DMS153 (cell line): ENCODE measurements around the gene EPHB1.
A peak's percentile ranks its signal among the peaks of the same experiment; 100 is the strongest.
"Not testable (repeated sequence)": the region's sequence is repeated elsewhere in the genome, so short reads cannot be mapped to it uniquely, and the experiment has no call there.

Experiments used
- DNase-seq: peaks from one replicate; lab custom pipeline; 2025; lab: John Stamatoyannopoulos, UW

EPHB1 gene

GRCh38 chr3:135005616-135006015, 210.6 kb downstream of the EPHB1 start:
- not testable (repeated sequence) for DNase-seq

DNA sequence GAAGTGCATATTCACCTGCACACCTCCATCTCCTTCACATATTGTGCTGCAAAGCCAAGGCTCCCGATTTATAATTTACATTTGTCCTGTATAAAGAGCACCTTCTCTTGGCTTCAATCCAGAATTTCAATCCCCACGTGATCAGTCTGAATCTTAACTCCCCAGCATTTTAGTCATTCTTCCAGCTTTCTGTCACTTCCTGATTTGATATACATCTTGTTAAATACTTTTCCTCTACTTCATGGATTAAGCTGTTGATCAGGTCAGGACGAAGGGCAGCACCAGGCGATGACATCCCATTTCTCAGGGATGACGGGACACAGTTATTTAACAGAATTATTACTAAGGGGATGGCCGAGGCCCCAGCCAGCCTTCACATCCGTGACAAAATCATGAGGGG, 212.5 kb downstream of the EPHB1 start:
- no peak for DNase-seq

DNA sequence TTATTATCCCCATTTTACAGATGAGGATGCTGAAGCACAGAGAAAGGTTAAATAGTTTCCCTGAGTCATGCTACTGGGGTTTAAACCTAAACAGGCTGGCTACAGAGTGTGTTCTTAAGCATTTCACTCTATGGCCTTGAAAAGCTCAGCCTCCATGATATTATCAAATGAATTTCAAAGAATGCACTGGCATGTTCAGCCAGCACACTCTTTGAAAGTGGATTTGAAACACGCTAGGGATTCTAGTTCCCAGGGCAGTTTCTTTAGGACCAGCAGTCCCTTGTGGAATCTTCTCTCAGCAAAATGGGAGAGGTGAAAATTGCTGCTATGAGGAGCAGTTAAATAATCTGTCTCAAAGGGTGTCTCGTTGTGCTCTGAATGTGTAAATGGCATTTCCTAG, 213.3 kb downstream of the EPHB1 start:
- no peak for DNase-seq

DNA sequence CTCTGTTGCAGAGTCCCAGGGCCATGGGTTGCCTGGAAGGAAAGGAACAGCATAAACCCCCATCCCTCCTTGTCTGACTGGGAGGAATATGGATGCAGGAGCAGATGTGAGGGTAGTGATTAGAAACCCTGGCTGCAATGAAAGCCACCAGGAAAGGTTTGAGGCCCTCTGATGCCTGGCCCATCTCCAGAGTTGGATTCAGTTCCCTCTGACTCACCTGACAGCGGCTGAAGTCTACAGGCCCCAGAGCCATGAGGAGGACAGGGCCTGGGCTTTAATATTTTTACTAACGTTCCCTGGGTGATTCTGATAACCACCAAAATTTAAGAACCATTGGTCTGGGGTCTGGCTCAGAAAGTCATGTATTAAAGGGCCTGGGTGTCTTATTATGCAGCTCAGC, 214.0 kb downstream of the EPHB1 start:
- DNase-seq, result no peak

DNA sequence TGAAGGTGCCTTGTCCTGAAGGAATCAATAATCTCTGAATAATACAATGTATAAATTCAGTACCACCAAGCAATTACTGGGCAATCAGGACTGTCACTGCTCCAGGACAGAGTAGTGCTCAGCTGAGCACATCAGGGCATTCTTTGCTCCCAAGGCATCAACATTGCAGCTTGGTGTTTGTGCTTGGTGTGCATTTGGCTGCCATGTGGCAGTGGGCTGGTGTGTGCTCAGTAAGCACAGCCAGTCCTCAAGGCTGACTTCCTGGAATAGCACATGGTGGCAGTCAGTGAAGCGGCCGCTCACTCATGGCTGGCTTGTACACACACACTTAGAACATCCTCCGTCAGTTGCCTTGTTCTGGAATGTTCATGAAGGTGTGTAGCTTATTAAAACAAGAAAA, 217.0 kb downstream of the EPHB1 start:
- peak; percentile 9 for DNase-seq

GRCh38 chr3:135013206-135013605, 218.1 kb downstream of the EPHB1 start:
- no peak for DNase-seq

DNA sequence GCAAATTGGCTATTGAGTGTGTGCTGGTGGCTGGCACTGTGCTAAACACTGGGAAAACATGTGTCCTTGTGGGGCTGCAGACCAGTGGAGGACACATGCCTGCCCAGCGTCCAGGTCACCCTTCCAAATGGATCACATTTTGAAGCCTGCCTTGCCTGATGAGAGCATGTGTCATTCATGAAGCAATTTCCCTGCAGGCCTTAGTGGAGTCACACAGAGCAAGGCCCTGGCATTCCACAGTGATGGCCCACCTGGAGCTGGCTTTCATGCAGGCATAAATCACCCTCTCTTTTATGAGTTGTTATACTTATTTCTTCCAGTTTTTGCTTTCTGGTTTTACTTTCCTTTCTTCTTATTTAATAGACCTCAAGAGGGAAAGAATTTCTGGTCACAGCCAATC, 219.5 kb downstream of the EPHB1 start:
- DNase-seq, result no peak

GRCh38 chr3:135017003-135017893, 222.2 kb downstream of the EPHB1 start:
- DNase-seq, result peak; percentile 84

- DNase-seq, result no peak
These were observed 223.3 kb downstream of the EPHB1 start for GRCh38 chr3:135018149-135018923.

GRCh38 chr3:135020181-135020580, 225.1 kb downstream of the EPHB1 start:
- no peak for DNase-seq

GRCh38 chr3:135023996-135024658, 229.1 kb downstream of the EPHB1 start:
- no peak for DNase-seq

- DNase-seq, result not testable (repeated sequence)
These were observed 235.9 kb downstream of the EPHB1 start for GRCh38 chr3:135030768-135031615.

DNA sequence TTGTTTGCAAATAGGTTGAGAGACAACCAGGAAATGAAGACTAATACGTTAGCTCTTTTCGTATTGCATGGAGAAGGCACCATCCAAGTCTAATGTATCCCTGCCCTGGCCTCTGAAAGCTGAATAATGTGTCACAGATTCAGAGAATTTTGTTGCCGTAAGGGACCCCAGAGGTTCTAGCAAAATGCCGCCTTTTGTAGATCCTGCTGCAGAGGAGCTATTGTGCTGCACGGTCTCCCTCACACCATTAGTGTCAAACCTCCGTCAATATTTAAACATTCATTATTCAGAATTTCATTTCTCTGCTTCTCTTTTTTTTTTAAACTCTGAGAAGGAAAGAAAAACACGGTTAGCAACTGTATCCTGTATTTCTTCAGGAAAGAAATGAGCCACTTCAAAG, 238.7 kb downstream of the EPHB1 start:
- DNase-seq, result no peak

DNA sequence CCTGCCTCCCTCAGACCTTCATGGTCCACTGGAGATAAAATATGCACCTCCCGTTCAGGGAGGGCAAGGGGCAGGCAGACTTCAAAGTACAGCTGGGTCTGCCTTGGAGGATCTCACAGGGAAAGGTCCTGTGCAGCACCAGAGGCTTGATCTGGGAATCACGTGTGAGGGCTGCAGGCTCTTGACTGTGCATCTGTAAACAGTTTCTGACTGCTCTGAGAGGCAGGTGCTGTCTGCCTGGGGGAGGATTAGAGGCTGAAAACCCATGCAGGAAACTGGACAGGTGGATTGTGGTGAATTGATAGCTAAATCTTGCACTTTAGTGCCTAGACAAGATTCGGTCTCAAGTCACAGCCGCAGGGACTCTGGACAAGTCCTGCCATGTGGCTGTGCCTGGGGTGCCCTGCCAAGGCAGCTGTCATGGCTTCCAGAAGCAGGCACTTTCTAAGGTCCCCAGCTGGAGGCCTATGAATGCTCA, 239.3 kb downstream of the EPHB1 start:
- peak; percentile 84 for DNase-seq

- DNase-seq, result no peak
These were observed 239.9 kb downstream of the EPHB1 start for GRCh38 chr3:135034891-135035440.

- DNase-seq, result no peak
These were observed 243.1 kb downstream of the EPHB1 start for GRCh38 chr3:135038186-135038585.

DNA sequence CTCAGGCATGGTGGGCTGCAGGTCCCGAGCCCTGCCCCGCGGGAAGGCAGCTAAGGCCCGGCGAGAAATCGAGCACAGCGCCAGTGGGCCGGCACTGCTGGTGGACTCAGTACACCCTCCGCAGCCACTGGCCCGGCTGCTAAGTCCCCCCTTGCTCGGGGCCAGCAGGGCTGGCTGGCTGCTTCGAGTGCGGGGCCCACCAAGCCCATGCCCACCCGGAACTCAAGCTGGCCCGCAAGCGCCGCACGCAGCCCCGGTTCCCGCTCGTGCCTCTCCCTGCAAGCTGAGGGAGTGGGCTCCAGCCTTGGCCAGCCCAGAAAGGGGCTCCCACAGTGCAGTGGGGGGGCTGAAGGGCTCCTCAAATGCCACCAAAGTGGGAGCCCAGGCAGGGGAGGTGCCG, 244.5 kb downstream of the EPHB1 start:
- not testable (repeated sequence) for DNase-seq

GRCh38 chr3:135040321-135041240, 245.5 kb downstream of the EPHB1 start:
- DNase-seq, result no peak

DNA sequence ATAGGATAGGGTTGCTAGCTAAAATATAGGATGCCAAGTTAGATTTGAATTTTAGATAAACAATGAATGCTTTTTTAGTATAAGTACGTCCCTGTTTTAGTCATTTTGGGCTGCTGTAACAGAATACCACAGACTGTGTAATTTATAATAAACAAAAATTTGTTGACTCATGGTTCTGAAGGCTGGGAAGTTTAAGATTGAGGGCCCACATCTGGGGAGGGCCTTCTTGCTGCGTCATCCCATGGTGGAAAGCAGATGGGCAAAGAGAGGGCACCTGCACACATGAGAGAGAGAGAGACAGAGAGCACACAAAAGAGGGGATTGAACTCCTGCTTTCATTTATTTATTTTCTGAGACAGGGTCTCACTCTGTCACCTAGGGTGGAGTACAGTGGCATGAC, 246.5 kb downstream of the EPHB1 start:
- no peak for DNase-seq

GRCh38 chr3:135047061-135047460, 252.0 kb downstream of the EPHB1 start:
- no peak for DNase-seq
